Gastrocnemius medialis (tissue), 4 donors: Measurements from ENCODE around the gene ACSS2.

ENCODE experiments used
- CTCF ChIP-seq, 5 experiments: fragments of 450-650 bp in 3 of 5; fragments of 200-600 bp in 2 of 5; sonication (generic) in 2 of 5; IDR thresholded peaks in 4 of 5; conservative IDR thresholded peaks in 1 of 5; 1 replicate in 4 of 5; 2 replicates in 1 of 5; pipeline ENCODE4 v1.5.1; 2016 to 2019; ENCODE audit warnings: antibody characterized with exemption in 5 of 5, mild to moderate bottlenecking in 3 of 5, moderate library complexity in 3 of 5
- POLR2A ChIP-seq, 2 donors: fragments of 450-650 bp; IDR thresholded peaks; one replicate each; pipeline ENCODE4 v1.6.1; 2017; ENCODE audit warnings: antibody characterized with exemption in 2 of 2, mild to moderate bottlenecking in 2 of 2, moderate library complexity in 2 of 2

GRCh38 chr20:34921436-34921835 lies 45.0 kb downstream of the ACSS2 start:
- TF ChIP-seq POLR2A (IDR thresholded peaks at IDR 0.05) (no peak), CTCF (IDR thresholded peaks at IDR 0.05 in 4 of 5, conservative IDR thresholded peaks at IDR 0.05 in 1 of 5) (no peak)
